HEK293 (cell line): ENCODE results near the gene EFCAB10.

Experiments used
- CTCF ChIA-PET: fragments of 350-600 bp; formaldehyde crosslinking; extraction: SDS; loops from one replicate; lab custom pipeline; 2021; ENCODE audit warnings: antibody characterized with exemption; lab: Yijun Ruan, JAX
- POLR2A ChIA-PET: fragments of 300-600 bp; formaldehyde crosslinking; extraction: SDS; loops from one replicate; lab custom pipeline; 2020; ENCODE audit warnings: antibody characterized with exemption, inconsistent platforms; lab: Yijun Ruan, JAX
- H3K27ac ChIP-seq: fragments of 200-500 bp; sonication (Bioruptor generic); 2 replicates; pipeline ENCODE4 v1.5.1; 2014; ENCODE audit warnings: low read depth, low read length, control low read depth, inconsistent platforms; ENCODE audit errors: extremely low read depth
- H3K36me3 ChIP-seq, 2 experiments: fragments of 200-500 bp in 1 of 2; sonication (Bioruptor generic) in 1 of 2; 1 replicate in 1 of 2; 2 replicates in 1 of 2; pipeline ENCODE4 v1.5.1; 2014 to 2017; ENCODE audit warnings: inconsistent platforms in 2 of 2, low read length in 2 of 2; ENCODE audit not compliant: control insufficient read depth in 2 of 2, insufficient read depth in 1 of 2
- H3K4me1 ChIP-seq: fragments of 200-500 bp; sonication (Bioruptor generic); 2 replicates; pipeline ENCODE4 v1.5.1; 2014; ENCODE audit warnings: mild to moderate bottlenecking, low read length, inconsistent platforms; ENCODE audit not compliant: control insufficient read depth, insufficient read depth
- H3K4me3 ChIP-seq: 2 replicates; pipeline ENCODE4 v1.5.1; 2011; ENCODE audit warnings: low read depth, mild to moderate bottlenecking, control low read depth, low read length, moderate library complexity
- H3K9me3 ChIP-seq: fragments of 200-500 bp; sonication (Bioruptor generic); 2 replicates; pipeline ENCODE4 v1.5.1; 2014; ENCODE audit warnings: low read depth, low read length, inconsistent platforms; ENCODE audit not compliant: control insufficient read depth, insufficient read depth
- CTCF ChIP-seq: fragments of 450-650 bp; formaldehyde crosslinking; IDR thresholded peaks from 2 replicates; pipeline ENCODE4 v1.5.1; 2016; ENCODE audit warnings: missing biosample characterization, missing genetic modification characterization
- GLIS1 ChIP-seq: fragments of 450-650 bp; formaldehyde crosslinking; IDR thresholded peaks from 2 replicates; pipeline ENCODE4 v1.5.1; 2016; ENCODE audit warnings: missing biosample characterization, missing genetic modification characterization
- KLF10 ChIP-seq: fragments of 450-650 bp; IDR thresholded peaks from 2 replicates; pipeline ENCODE4 v1.5.1; 2018; ENCODE audit warnings: missing biosample characterization, mild to moderate bottlenecking, missing genetic modification characterization
- KLF16 ChIP-seq: fragments of 450-650 bp; formaldehyde crosslinking; IDR thresholded peaks from 2 replicates; pipeline ENCODE4 v1.5.1; 2017; ENCODE audit warnings: missing biosample characterization, missing genetic modification characterization
- KLF7 ChIP-seq: fragments of 450-650 bp; formaldehyde crosslinking; IDR thresholded peaks from 2 replicates; pipeline ENCODE4 v1.5.1; 2016; ENCODE audit warnings: missing biosample characterization, missing genetic modification characterization, borderline replicate concordance
- MZF1 ChIP-seq: fragments of 450-650 bp; formaldehyde crosslinking; IDR thresholded peaks from 2 replicates; pipeline ENCODE4 v1.5.1; 2017; ENCODE audit warnings: missing biosample characterization, missing genetic modification characterization, borderline replicate concordance
- SETDB1 ChIP-seq: IDR thresholded peaks from one replicate; pipeline ENCODE4 v1.6.1; 2017; ENCODE audit warnings: mild to moderate bottlenecking, low read length, moderate library complexity, mixed read lengths; ENCODE audit not compliant: insufficient read length
- SP2 ChIP-seq: fragments of 450-650 bp; formaldehyde crosslinking; IDR thresholded peaks from 2 replicates; pipeline ENCODE4 v1.5.1; 2016; ENCODE audit warnings: missing biosample characterization, missing genetic modification characterization
- SP3 ChIP-seq: fragments of 450-650 bp; formaldehyde crosslinking; IDR thresholded peaks from 2 replicates; pipeline ENCODE4 v1.5.1; 2016; ENCODE audit warnings: missing biosample characterization, missing genetic modification characterization
- ZBTB11 ChIP-seq: fragments of 450-650 bp; formaldehyde crosslinking; conservative IDR thresholded peaks from 2 replicates; pipeline ENCODE4 v1.5.1; 2016; ENCODE audit warnings: low read depth, missing biosample characterization, missing genetic modification characterization
- ZBTB8A ChIP-seq: fragments of 450-650 bp; formaldehyde crosslinking; IDR thresholded peaks from 2 replicates; pipeline ENCODE4 v1.5.1; 2016; ENCODE audit warnings: missing biosample characterization, missing genetic modification characterization
- ZFP69B ChIP-seq: fragments of 450-650 bp; formaldehyde crosslinking; IDR thresholded peaks from 2 replicates; pipeline ENCODE4 v1.5.1; 2016; ENCODE audit warnings: missing biosample characterization, missing genetic modification characterization
- ZIC2 ChIP-seq: fragments of 450-650 bp; formaldehyde crosslinking; IDR thresholded peaks from 2 replicates; pipeline ENCODE4 v1.5.1; 2016; ENCODE audit warnings: missing biosample characterization, missing genetic modification characterization
- ZNF184 ChIP-seq: fragments of 450-650 bp; IDR thresholded peaks from 2 replicates; pipeline ENCODE4 v1.5.1; 2018; ENCODE audit warnings: missing biosample characterization, mild to moderate bottlenecking, missing genetic modification characterization
- ZNF2 ChIP-seq: fragments of 450-650 bp; formaldehyde crosslinking; IDR thresholded peaks from 2 replicates; pipeline ENCODE4 v1.5.1; 2016; ENCODE audit warnings: missing biosample characterization, missing genetic modification characterization
- ZNF335 ChIP-seq: fragments of 450-650 bp; formaldehyde crosslinking; conservative IDR thresholded peaks from 2 replicates; pipeline ENCODE4 v1.5.1; 2016; ENCODE audit warnings: missing biosample characterization, missing genetic modification characterization
- ZNF354C ChIP-seq: fragments of 450-650 bp; formaldehyde crosslinking; IDR thresholded peaks from 2 replicates; pipeline ENCODE4 v1.5.1; 2016; ENCODE audit warnings: missing biosample characterization, missing genetic modification characterization, low read depth, borderline replicate concordance
- ZNF394 ChIP-seq: fragments of 450-650 bp; formaldehyde crosslinking; IDR thresholded peaks from 2 replicates; pipeline ENCODE4 v1.5.1; 2016; ENCODE audit warnings: missing biosample characterization, missing genetic modification characterization, mild to moderate bottlenecking, moderate library complexity, borderline replicate concordance
- ZNF501 ChIP-seq: fragments of 450-650 bp; formaldehyde crosslinking; IDR thresholded peaks from 2 replicates; pipeline ENCODE4 v1.5.1; 2016; ENCODE audit warnings: missing biosample characterization, missing genetic modification characterization
- ZNF530 ChIP-seq: fragments of 450-650 bp; formaldehyde crosslinking; IDR thresholded peaks from 2 replicates; pipeline ENCODE4 v1.5.1; 2016; ENCODE audit warnings: low read depth, missing biosample characterization, missing genetic modification characterization
- ZNF629 ChIP-seq: fragments of 450-650 bp; formaldehyde crosslinking; IDR thresholded peaks from 2 replicates; pipeline ENCODE4 v1.5.1; 2017; ENCODE audit warnings: missing biosample characterization, missing genetic modification characterization
- ZNF692 ChIP-seq: fragments of 450-650 bp; formaldehyde crosslinking; IDR thresholded peaks from 2 replicates; pipeline ENCODE4 v1.5.1; 2016; ENCODE audit warnings: missing biosample characterization, missing genetic modification characterization
- TF ChIP-seq, protein P1 (sequence below): fragments of 450-650 bp; formaldehyde crosslinking; IDR thresholded peaks from 2 replicates; pipeline ENCODE4 v1.5.1; 2016; ENCODE audit warnings: missing biosample characterization, missing genetic modification characterization
- TF ChIP-seq, protein P2 (sequence below): fragments of 450-650 bp; formaldehyde crosslinking; IDR thresholded peaks from 2 replicates; pipeline ENCODE4 v1.5.1; 2016; ENCODE audit warnings: missing biosample characterization, missing genetic modification characterization

EFCAB10 gene

DNA sequence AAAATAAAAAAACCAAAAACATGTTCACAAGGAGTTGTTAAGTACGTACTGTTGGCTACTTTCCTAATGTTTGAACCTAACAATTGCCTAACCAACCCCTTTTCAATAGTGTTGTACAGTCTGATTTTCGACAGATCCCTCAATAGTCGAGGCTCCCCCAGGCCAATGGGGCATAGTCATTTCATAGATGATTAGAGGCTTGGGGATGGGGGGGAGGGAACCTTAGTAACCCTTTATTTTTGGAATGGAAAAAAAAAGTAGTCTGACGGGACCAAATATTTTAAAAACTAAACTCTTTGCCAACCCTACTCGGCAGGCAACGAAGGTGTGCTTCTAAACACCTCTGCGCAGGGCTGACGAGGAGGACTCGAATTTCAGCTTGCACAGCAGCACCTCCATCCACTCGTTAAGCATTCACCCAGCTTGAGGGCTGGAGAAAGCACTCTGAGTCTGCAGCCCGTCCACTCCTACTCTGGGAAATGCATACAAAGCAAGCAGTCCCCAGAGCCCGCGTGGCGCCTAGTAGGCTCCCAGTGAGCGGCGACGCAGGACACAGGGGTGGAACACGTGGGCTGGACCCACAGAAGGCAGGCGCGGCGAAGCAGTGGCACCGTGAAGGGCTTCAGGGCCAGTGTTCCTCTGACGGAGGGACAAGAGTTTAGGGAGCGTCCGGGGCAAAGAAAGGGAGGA lies 60.1 kb downstream of the EFCAB10 start:
- Histone ChIP-seq H3K9me3 (no peaks in the 10 kb centered on the region), H3K27ac (peak overlapping the region; percentile 81), H3K4me1 (peaks cover 2% of the 10 kb centered on the region; the same call in 1 of the 2 replicates), H3K36me3 (peaks cover 3 to 19% of the 10 kb centered on the region in 2 experiments; a peak in 2 of 3 replicates), H3K4me3 (peak overlapping the region; percentile 73)
- POLR2A ChIA-PET = interaction anchor here (0.9 to 1.1 kb wide), 2 partner anchors 10 to 11 kb away, joined by 3 to 6 read pairs; partner anchors contain the start of gene RINT1
- CTCF ChIA-PET = no interaction called here
- TF ChIP-seq KLF10 (tag by site-specific recombination) (no peak), CTCF (tag by site-specific recombination) (peak; percentile 22; the same call in 1 of the 2 replicates), SP3 (no peak), ZNF501 (peak; percentile 72), ZNF184 (tag by site-specific recombination) (no peak), SETDB1 (no peak), SP2 (tag by site-specific recombination) (peak; percentile 53), ZIC2 (tag by site-specific recombination) (peak; percentile 74), GLIS1 (peak; percentile 71), KLF7 (peak; percentile 13; the same call in 1 of the 2 replicates), ZNF2 (tag by site-specific recombination) (peak; percentile 43; the same call in 1 of the 2 replicates), ZNF692 (tag by site-specific recombination) (peak; percentile 96), ZBTB11 (tag by site-specific recombination) (no peak), ZNF335 (peak; percentile 80), ZNF530 (tag by site-specific recombination) (no peak), ZNF394 (no peak), ZFP69B (tag by site-specific recombination) (peak; percentile 88), MZF1 (tag by site-specific recombination) (no peak), ZNF629 (tag by site-specific recombination) (no peak), KLF16 (tag by site-specific recombination) (0 out of 2 replicates have a peak, but pooled peaks have one; percentile 60), ZBTB8A (tag by site-specific recombination) (peak; percentile 61; the same call in 1 of the 2 replicates), ZNF354C (tag by site-specific recombination) (no peak)
- TF ChIP-seq, protein P1, sequence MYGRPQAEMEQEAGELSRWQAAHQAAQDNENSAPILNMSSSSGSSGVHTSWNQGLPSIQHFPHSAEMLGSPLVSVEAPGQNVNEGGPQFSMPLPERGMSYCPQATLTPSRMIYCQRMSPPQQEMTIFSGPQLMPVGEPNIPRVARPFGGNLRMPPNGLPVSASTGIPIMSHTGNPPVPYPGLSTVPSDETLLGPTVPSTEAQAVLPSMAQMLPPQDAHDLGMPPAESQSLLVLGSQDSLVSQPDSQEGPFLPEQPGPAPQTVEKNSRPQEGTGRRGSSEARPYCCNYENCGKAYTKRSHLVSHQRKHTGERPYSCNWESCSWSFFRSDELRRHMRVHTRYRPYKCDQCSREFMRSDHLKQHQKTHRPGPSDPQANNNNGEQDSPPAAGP (tag by site-specific recombination) = no peak
- TF ChIP-seq, protein P2, sequence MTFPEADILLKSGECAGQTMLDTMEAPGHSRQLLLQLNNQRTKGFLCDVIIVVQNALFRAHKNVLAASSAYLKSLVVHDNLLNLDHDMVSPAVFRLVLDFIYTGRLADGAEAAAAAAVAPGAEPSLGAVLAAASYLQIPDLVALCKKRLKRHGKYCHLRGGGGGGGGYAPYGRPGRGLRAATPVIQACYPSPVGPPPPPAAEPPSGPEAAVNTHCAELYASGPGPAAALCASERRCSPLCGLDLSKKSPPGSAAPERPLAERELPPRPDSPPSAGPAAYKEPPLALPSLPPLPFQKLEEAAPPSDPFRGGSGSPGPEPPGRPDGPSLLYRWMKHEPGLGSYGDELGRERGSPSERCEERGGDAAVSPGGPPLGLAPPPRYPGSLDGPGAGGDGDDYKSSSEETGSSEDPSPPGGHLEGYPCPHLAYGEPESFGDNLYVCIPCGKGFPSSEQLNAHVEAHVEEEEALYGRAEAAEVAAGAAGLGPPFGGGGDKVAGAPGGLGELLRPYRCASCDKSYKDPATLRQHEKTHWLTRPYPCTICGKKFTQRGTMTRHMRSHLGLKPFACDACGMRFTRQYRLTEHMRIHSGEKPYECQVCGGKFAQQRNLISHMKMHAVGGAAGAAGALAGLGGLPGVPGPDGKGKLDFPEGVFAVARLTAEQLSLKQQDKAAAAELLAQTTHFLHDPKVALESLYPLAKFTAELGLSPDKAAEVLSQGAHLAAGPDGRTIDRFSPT (tag by site-specific recombination) = 0 out of 2 replicates have a peak, but pooled peaks have one; percentile 40
